KMS-11 (cell line): ENCODE data around the gene SIGLEC9.

ENCODE experiments used
- H2AFZ ChIP-seq: fragments of 200-600 bp; sonication (generic); 2 replicates; pipeline ENCODE4 v1.6.1; 2016; ENCODE audit warnings: antibody characterized with exemption, mixed run types, low read depth
- H3K27ac ChIP-seq: fragments of 200-600 bp; sonication (generic); 2 replicates; pipeline ENCODE4 v1.6.1; 2016; ENCODE audit warnings: mild to moderate bottlenecking, mixed run types
- H3K27me3 ChIP-seq: fragments of 200-600 bp; sonication (generic); 2 replicates; pipeline ENCODE4 v1.6.1; 2017; ENCODE audit warnings: mild to moderate bottlenecking, low read depth, mixed run types, moderate library complexity; ENCODE audit not compliant: insufficient read depth
- H3K36me3 ChIP-seq: fragments of 200-600 bp; sonication (generic); 2 replicates; pipeline ENCODE4 v1.6.1; 2017; ENCODE audit warnings: mild to moderate bottlenecking, mixed run types; ENCODE audit not compliant: insufficient read depth
- H3K4me1 ChIP-seq: fragments of 200-600 bp; sonication (generic); 2 replicates; pipeline ENCODE4 v1.6.1; 2016; ENCODE audit warnings: mild to moderate bottlenecking, low read depth, mixed run types; ENCODE audit not compliant: poor library complexity, severe bottlenecking
- H3K4me2 ChIP-seq: fragments of 200-600 bp; sonication (generic); 2 replicates; pipeline ENCODE4 v1.7.0; 2016; ENCODE audit warnings: mild to moderate bottlenecking, mixed run types
- H3K4me3 ChIP-seq: fragments of 200-600 bp; sonication (generic); IDR thresholded peaks from 2 replicates; pipeline ENCODE4 v1.6.1; 2017; ENCODE audit warnings: low read depth, low read length, mixed read lengths; ENCODE audit not compliant: insufficient read depth
- H3K79me2 ChIP-seq: fragments of 200-600 bp; sonication (generic); 2 replicates; pipeline ENCODE4 v1.6.1; 2016; ENCODE audit warnings: low read depth, mixed run types; ENCODE audit not compliant: insufficient read depth
- H3K9ac ChIP-seq: fragments of 200-600 bp; sonication (generic); 2 replicates; pipeline ENCODE4 v1.6.1; 2016; ENCODE audit warnings: mild to moderate bottlenecking, mixed run types
- H4K20me1 ChIP-seq: fragments of 200-600 bp; sonication (generic); 2 replicates; pipeline ENCODE4 v1.6.1; 2016; ENCODE audit warnings: mild to moderate bottlenecking, mixed run types; ENCODE audit not compliant: insufficient read depth
- CTCF ChIP-seq: fragments of 200-600 bp; sonication (generic); conservative IDR thresholded peaks from 2 replicates; pipeline ENCODE4 v1.6.1; 2017; ENCODE audit warnings: low read depth, mild to moderate bottlenecking, antibody characterized with exemption, low read length, moderate library complexity, mixed read lengths

Gene SIGLEC9

GRCh38 chr19:51093101-51093500 is 31.6 kb upstream of the SIGLEC9 start:
- no peaks in the 10 kb centered on the region for H3K79me2 ChIP-seq
- H3K36me3 ChIP-seq, result no peaks in the 10 kb centered on the region
- H2AFZ ChIP-seq, result no peak overlapping the region
- TF ChIP-seq CTCF, result no peak
- no peaks in the 10 kb centered on the region for H4K20me1 ChIP-seq
- H3K4me2 ChIP-seq, result no peak overlapping the region
- H3K4me3 ChIP-seq, result no peak overlapping the region
- no peaks in the 10 kb centered on the region for H3K27me3 ChIP-seq
- no peak overlapping the region for H3K27ac ChIP-seq
- H3K9ac ChIP-seq, result no peak overlapping the region
- no peaks in the 10 kb centered on the region for H3K4me1 ChIP-seq

DNA sequence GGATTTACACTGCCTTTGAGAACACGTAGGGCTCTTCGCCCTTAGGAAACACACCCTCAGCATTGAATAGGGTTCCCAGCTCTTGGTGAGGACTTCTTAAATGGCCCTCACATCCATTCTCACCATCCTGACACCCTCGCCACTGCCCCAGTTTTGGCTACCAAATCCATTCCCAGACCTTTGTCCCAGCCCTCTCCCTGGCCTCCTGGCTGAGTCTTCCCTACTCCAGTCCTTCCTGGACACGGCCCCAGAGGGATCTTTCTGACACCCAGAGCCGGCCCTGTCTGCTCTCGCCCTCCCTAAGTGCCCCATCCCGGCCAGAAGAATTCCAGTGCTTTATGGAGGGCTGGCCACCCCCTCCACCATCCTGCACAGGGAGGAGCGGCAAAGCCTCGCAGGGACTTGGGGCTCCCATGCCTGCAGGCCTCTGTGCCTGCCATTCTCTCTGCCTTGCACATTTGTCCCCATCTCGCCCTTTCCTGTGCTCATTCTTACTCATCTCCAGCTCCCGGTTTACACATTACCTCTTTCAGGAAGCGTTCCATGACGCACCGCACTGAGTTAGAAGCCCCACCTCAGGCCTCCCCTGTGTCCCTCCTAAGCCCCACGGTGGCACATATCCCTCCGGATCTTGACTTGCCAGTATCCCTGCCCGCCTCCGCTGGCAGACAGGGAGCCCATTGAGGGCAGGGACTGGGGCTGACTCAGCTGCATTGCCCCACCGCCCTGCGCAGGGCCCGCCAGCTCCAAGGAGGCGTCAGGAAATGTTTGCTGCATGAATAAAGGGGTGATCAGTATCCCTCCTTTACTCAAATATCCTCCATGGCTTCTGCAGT is 31.0 kb upstream of the SIGLEC9 start:
- Histone ChIP-seq H3K36me3 (no peaks in the 10 kb centered on the region), H3K4me1 (no peaks in the 10 kb centered on the region), H3K27ac (no peak overlapping the region), H3K27me3 (no peaks in the 10 kb centered on the region), H3K9ac (no peak overlapping the region), H2AFZ (no peak overlapping the region), H3K4me2 (no peak overlapping the region), H3K4me3 (no peak overlapping the region), H4K20me1 (no peaks in the 10 kb centered on the region), H3K79me2 (no peaks in the 10 kb centered on the region)
- TF ChIP-seq CTCF, result no peak

DNA sequence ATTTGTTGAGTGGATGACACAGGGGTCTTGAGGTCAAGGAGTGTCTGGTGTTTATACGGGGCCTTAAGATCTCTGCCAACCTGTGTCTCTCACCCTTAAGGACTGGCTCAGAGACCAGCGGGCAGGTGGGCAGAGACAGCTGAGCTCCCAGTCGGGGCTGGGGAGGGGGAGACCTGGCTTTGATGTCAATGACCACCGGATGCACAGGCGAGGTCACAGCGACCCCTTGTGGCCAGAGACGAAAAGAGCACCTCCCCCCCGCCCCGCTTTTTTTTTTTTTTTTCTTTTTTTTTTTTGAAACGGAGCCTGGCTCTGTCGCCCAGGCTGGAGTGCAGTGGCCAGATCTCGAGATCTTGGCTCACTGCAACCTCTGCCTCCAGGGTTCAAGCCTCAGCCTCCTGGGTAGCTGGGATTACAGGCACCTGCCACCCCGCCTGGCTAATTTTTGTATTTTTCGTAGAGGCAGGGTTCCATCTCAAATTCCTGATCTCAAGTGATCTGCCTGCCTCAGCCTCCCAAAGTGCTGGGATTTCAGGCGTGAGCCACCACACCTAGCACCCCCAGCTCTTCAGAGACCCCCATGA is 29.9 kb upstream of the SIGLEC9 start:
- H3K4me3 ChIP-seq, result no peak overlapping the region
- H3K4me2 ChIP-seq, result no peak overlapping the region
- no peak overlapping the region for H3K27ac ChIP-seq
- peak; percentile 39 for TF ChIP-seq CTCF
- no peak overlapping the region for H3K9ac ChIP-seq
- no peaks in the 10 kb centered on the region for H3K4me1 ChIP-seq
- no peak overlapping the region for H2AFZ ChIP-seq
- no peaks in the 10 kb centered on the region for H4K20me1 ChIP-seq
- no peaks in the 10 kb centered on the region for H3K27me3 ChIP-seq
- H3K36me3 ChIP-seq, result no peaks in the 10 kb centered on the region; the same call in 1 of the 2 replicates
- H3K79me2 ChIP-seq, result no peaks in the 10 kb centered on the region

DNA sequence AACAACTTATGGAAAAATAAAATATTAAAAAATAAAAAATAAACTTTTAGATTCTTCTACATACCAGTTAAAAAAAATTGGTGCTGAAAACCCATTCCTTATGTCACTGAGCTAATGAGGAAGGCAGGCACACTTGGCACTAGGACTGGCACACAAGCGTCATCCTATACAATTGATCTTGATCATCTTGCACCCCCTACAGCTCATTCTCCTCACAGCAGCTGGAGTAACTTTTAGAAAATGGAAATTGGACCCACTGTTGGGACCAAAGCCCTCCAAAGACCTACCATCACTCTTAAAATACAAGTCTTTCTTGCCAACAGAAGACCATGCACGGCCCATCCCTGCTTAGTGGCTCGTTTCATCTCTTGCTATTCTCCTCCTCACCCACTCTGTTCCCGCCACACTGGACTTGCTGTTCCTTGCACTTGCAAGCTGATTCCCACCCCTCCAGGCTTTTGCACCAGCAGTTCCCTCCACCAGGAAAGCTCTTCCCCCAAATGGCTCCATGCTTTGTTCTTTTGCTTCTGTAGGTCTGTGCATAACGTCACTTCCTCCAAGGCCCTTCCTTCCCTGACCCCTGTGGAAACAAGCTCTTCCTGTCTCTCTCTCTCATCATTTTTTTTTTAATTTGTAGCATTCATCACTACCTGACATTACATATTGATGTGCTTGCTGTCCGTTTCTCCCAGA is 28.1 kb upstream of the SIGLEC9 start:
- Histone ChIP-seq H3K36me3 (no peaks in the 10 kb centered on the region; the same call in 1 of the 2 replicates), H3K79me2 (no peaks in the 10 kb centered on the region), H4K20me1 (no peaks in the 10 kb centered on the region), H3K4me2 (no peak overlapping the region), H3K9ac (no peak overlapping the region), H3K4me3 (no peak overlapping the region), H3K27me3 (no peaks in the 10 kb centered on the region), H2AFZ (no peak overlapping the region), H3K4me1 (no peaks in the 10 kb centered on the region), H3K27ac (no peak overlapping the region)
- no peak for TF ChIP-seq CTCF
